Activated CD4-positive, CD25-positive, alpha-beta regulatory T cell treated with anti-CD3 and anti-CD28 coated beads, Interleukin-2, amount 50 U/mL, for 16 hours (primary cell): ENCODE data around the gene PFDN1.
"Not testable (repeated sequence)": the region's sequence is repeated elsewhere in the genome, so short reads cannot be mapped to it uniquely, and the experiment has no call there.

Experiments used
- DNase-seq: peaks from one replicate; pipeline ENCODE4 v3.0.0-alpha.2; 2020; ENCODE audit warnings: low read depth, low spot score

Gene PFDN1, protein sequence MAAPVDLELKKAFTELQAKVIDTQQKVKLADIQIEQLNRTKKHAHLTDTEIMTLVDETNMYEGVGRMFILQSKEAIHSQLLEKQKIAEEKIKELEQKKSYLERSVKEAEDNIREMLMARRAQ

DNA sequence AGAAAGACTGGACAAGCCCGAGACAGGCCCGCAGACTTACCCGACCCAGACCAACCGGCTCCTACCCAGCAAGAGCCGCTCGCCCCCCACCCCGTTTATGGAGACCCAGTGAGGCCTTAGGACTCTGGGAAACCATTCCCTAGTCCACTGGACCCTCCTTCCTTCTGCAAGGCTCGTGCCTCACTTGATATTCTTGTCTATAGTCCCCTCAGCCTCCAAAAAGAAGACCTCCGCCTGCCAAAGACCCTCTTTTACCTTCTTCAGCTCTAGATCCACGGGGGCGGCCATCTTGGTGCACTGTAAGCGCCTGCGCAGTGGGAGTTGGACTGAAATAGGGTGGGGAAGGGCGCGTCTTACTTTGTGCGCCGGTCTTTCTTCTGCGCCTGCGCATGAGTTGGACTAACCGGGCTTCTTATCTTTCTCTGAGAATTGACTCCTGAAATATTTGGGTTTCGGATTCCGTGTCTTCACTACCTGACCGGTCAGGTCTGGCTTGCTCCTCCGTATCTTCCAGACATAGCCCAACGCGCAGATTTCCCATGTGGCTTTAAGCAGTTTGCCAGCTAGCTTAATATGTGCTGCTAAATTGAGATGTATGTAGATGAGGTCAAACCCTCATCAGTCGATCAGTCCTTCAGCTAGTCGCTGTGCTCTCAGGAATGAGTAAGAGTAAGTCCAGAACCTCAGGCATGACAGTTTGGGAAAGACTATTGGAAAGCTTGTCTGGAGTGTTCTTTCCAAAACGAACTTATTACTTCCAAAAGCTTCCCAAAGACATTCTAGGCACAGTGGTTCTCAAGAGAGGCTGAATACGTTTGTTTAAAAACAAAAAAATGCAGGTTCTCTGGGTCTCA lies at the start of gene PFDN1:
Gene PFDN1, minus strand, starts transcription at position 316 of the 854 bp plus-strand sequence. Its CDS starts 28 bp downstream, at position 288.
- DNase-seq = peak; percentile 85

DNA sequence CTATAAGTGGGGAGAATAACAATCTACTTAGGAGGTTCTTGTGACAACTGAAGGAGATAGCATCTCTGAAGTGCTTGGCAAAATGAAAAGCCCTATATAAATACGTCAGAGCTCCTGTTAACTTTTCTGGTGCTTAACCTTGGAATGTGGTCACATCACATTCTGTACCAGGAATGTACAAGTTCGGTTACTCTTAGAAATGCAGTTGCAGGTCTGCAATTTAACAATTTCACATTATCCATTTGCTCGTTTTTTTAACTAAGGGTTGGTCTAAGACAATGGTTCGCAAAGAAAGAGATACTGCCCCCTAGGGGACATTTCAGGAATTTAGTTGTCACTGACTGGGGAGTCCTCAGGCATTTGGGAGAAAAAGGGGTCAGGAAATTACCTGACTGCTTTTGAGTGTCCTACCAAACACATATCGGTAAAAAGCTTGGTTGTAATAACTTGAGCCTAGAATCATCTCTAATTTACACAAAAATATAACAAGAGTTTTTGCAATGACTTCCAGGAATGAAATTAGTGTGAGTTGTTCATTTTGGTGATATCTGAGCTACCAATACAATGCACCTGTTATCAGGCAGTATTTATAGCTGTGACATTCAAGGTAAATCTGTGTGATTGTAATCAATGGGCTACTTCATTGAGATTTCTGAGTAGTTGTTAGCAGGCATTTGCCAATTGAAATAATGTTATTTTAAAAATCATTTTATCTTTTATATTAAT lies 48.9 kb upstream of the PFDN1 start:
- peak; percentile 57 for DNase-seq

DNA sequence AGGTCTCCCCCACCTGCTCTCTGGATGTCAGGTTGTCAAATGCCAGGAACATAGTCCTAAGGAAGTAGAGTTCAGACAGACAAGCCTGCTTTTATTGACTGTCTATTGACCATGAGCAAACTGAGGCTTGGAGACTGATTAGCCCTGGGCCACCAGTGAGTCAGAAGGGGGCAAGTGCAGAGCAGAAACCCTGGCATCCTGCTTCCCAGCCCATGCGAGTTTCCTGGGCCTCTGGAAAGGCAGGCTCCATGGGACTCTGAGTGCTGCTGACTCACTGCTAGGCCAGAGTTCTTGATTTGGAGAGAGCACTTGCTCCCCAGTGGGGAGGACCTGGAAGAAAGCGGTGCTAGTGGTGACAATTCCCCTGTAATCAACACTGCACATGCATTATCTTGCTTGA lies 46.3 kb upstream of the PFDN1 start:
- DNase-seq = no peak

GRCh38 chr5:140348104-140348503 lies 45.2 kb upstream of the PFDN1 start:
- no peak for DNase-seq

DNA sequence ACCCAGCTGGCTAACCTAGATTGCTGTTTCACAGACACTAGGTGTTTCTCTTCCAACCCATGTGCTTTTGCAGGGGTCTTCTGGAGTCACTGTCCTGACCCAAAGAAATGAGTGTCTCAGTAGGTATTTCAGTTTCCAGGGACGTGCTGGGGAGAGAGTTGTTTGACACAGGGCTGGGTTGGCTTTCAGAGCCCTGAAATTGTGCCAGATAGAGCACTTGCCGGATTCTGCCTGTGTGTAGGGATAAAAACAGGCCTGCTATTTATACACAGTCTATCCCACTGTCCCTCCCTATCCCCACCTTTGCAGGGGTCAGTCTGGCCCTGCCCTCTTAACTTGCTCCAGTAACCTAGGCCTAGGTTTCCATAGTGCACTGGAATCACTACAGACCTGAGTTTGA lies 44.5 kb upstream of the PFDN1 start:
- DNase-seq = no peak

- DNase-seq = no peak
Measured at GRCh38 chr5:140346348-140347221, 43.7 kb upstream of the PFDN1 start, which contains the start of gene HBEGF. TSS of gene HBEGF (minus strand) at chr5:140346603. CDS start at chr5:140346328, 275 bp downstream.

DNA sequence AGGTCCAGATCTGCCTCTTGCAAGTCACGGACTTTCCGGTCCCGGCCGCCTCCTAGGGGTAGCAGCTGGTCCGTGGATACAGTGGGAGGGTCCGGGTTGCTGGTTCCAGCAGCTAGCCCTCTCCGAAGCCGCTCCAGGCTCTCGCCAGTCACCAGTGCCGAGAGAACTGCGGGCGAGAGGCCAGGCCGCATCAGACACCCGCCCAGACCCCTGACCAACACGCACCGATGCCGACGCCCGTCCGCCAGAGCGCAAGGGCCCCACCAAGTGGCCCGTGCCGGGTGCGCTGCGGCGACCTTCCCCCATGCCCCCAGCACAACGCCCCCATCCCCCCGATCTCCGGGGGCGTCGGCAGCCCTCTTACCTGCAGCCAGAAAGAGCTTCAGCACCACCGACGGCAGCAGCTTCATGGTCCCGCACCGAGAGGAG lies 43.0 kb upstream of the PFDN1 start:
- DNase-seq = no peak

DNA sequence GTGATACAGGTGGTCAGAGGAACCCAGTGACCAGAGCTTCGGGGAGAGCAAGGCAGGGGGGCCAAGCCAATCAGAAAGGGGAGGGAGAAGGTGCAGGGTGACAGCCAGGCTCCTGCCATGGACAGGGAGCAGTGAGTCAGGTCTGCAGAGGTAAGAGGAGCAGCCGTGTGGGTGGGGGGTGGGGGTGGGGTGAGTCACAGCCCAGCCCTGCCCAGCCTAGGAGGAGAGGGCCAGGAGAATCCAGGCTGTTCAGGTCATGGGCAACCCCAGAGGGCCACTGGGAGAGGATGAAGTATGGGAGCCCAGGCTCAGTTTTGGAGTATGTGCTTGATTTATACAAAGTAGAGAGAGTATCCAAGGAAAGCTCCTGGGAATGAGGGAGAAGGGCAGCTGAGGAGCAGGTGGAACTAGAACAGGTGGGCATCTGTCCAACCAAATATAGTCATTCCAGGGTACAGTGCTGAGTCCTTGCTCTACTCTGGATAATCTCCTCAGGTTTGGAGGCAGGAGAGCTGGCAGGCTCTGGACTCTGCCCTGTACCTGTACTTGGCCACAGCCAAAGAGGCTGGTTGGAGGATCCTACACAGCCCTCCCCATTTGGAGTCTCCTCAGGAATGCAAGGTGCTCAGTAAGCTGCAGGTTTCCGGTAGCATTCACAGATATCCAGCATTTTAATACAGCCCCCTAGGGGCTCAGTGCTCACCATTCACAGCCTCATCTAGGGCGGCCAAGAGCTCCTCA lies 42.0 kb upstream of the PFDN1 start:
- DNase-seq = no peak

GRCh38 chr5:140343849-140344248 lies 40.9 kb upstream of the PFDN1 start:
- DNase-seq = not testable (repeated sequence)

- DNase-seq = no peak
Measured at GRCh38 chr5:140342896-140343295, 40.0 kb upstream of the PFDN1 start.

DNA sequence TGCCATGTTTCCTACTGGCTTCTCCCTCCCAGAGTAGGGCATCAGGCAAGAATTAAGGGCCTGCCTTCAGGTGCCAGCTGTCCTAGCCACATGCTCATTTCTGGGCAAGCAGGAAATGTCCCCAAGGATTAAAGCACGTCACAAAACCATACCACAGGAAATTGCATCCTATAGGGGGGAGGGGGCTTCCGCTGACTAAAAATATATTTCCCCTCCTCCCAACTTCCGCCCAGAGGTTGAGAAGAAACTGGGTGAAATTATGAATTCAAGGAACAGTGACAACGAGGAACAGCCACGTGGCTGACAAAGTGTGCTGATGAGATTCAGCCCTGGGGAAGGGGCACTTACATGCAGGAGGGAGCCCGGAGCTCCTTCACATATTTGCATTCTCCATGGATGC lies 39.4 kb upstream of the PFDN1 start:
- no peak for DNase-seq

DNA sequence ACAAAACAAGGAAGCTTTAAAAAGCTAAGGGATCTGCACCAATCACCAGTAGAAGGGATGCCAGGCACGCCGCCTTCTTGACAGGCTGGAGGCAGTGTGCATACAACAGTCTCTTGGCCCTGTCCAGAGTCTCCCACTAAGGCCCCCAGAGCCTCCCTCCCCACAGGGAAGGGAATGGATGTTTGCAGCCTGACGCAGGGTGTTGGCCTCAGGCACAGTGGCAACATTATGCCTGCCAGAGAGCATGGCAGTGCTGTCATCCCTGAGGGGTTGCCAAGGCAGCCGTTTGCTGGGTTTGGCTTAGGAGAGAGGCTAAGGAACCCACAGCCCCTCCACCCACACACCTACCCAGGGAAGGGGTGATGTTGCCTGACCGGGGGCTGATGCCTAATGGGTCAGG lies 38.7 kb upstream of the PFDN1 start:
- no peak for DNase-seq

DNA sequence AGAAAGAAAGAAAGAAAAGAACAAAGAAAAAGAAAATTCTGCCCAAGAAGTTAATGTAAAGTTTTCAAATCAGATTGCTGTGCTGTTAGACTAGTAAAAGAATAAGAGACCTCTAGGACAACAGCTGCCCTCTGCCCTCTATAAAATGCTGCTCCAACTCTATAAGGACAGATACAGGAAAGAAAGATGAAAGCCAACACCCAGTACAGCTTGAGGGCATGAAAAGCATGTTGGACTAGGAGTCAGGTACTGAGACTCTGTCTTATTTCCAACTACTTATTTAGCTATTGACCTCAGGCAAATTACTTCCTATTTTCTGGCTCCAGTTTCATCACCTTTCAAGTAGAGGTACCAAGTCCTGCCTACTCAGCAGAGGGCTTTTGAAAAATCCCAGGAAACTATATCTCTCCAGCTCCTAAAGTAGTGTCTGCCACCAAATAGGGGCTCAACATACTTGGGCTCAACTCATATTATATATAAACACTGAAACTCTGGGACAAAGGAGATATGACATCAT lies 37.8 kb upstream of the PFDN1 start:
- no peak for DNase-seq

- DNase-seq = no peak
Measured at GRCh38 chr5:140339636-140340035, 36.7 kb upstream of the PFDN1 start.

- no peak for DNase-seq
Measured at GRCh38 chr5:140338908-140339307, 36.0 kb upstream of the PFDN1 start.

DNA sequence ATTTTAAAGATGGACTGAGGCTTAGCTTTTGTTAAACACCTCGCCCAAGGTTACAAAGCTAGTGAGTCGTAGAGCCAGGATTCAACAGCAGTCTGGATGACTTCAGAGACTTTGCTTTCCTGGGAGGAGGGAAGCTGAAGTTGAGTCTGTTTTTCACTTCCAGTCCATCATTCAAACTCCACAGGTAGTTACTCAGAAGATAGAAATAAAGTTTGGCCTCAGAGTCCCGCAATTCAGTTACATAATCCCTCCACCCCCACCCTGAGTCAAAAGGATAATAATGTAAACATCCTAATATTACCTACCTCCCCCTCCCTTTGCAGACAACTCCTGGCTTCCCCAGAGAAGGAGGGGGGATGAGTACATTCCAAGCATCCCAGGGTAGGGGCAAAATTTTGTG lies 35.4 kb upstream of the PFDN1 start:
- no peak for DNase-seq

GRCh38 chr5:140337880-140338279 lies 35.0 kb upstream of the PFDN1 start:
- DNase-seq = no peak

DNA sequence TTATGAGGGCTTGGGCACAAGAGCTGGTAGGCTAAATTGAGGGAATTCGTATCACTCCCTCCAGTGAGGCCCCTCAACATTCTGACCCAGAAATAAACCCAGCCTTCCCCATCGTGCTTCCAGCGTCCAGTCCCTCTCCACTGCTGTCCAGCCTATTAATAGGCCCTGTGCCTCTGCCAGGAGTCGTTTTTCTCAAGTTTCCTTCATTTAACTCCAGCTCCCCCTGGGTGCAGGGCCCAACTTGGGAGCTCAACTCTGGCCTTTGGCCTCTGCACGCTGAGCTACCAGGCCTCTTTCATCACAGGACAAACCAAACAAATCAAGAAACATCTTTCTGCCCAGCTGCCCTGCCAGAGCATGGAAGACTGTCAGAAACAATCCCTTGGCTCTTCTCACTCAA lies 33.5 kb upstream of the PFDN1 start:
- no peak for DNase-seq

DNA sequence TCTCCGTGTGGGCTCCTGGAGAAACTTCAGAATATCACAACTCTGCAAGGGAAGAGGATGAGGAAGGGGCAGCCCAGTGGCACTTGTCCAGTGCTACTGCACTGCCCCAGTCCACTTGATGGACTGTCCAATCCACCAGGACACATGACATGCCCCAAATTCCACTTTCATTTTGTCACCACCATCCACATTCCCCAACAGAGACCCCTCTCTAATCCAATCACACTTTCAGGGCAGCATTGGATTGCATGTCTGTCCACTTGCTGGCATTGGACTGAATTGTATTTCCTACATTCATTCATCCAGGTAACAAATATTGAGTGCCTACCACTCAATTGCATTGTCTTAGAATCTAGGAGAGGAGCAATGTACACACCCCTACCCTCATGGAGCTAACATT lies 28.7 kb upstream of the PFDN1 start:
- DNase-seq = no peak

- no peak for DNase-seq
Measured at GRCh38 chr5:140329739-140330481, 27.0 kb upstream of the PFDN1 start.
